Loucy (cell line): ENCODE data around the gene NMT1.

Experiments used
- H2AFZ ChIP-seq: fragments of 200-600 bp; sonication (generic); 2 replicates; pipeline ENCODE4 v1.6.0; 2016; ENCODE audit warnings: antibody characterized with exemption, mild to moderate bottlenecking, low read length, moderate library complexity
- H3F3A ChIP-seq: fragments of 200-600 bp; 2 replicates; pipeline ENCODE4 v1.6.0; 2016; ENCODE audit warnings: antibody characterized with exemption, low read depth, mild to moderate bottlenecking
- H3K27me3 ChIP-seq: fragments of 200-600 bp; sonication (generic); 2 replicates; pipeline ENCODE4 v1.6.1; 2014; ENCODE audit warnings: low read length, mild to moderate bottlenecking; ENCODE audit not compliant: insufficient read depth, poor library complexity, severe bottlenecking
- H3K36me3 ChIP-seq: fragments of 200-600 bp; sonication (generic); 2 replicates; pipeline ENCODE4 v1.6.1; 2016; ENCODE audit warnings: low read length; ENCODE audit not compliant: insufficient read depth
- H3K4me1 ChIP-seq: fragments of 200-600 bp; sonication (generic); 2 replicates; pipeline ENCODE4 v1.5.1; 2014; ENCODE audit warnings: low read length, mild to moderate bottlenecking; ENCODE audit not compliant: insufficient read depth, poor library complexity, severe bottlenecking
- H3K4me2 ChIP-seq: fragments of 200-600 bp; sonication (generic); 2 replicates; pipeline ENCODE4 v1.6.0; 2014; ENCODE audit warnings: antibody characterized with exemption, low read length, low read depth, mild to moderate bottlenecking; ENCODE audit not compliant: poor library complexity, severe bottlenecking
- H3K4me3 ChIP-seq: fragments of 200-600 bp; sonication (generic); 2 replicates; pipeline ENCODE4 v1.5.1; 2014; ENCODE audit warnings: low read length, mild to moderate bottlenecking, mixed read lengths; ENCODE audit not compliant: poor library complexity, severe bottlenecking
- H3K79me2 ChIP-seq: fragments of 200-600 bp; sonication (generic); 2 replicates; pipeline ENCODE4 v1.6.1; 2014; ENCODE audit warnings: low read length; ENCODE audit not compliant: insufficient read depth
- H3K9ac ChIP-seq: fragments of 200-600 bp; sonication (generic); 2 replicates; pipeline ENCODE4 v1.6.0; 2014; ENCODE audit warnings: mild to moderate bottlenecking, low read depth, low read length, moderate library complexity; ENCODE audit not compliant: poor library complexity, severe bottlenecking
- H3K9me2 ChIP-seq: fragments of 200-600 bp; sonication (generic); replicated peaks from 2 replicates; pipeline ENCODE4 v1.6.1; 2016; ENCODE audit warnings: low read depth, low read length, mixed read lengths
- H3K9me3 ChIP-seq: fragments of 200-600 bp; sonication (generic); 2 replicates; pipeline ENCODE4 v1.6.1; 2014; ENCODE audit warnings: mild to moderate bottlenecking, antibody characterized with exemption, low read length, low read depth; ENCODE audit not compliant: insufficient read depth
- H4K20me1 ChIP-seq: fragments of 200-600 bp; sonication (generic); 2 replicates; pipeline ENCODE4 v1.6.0; 2014; ENCODE audit warnings: antibody characterized with exemption, low read length, mild to moderate bottlenecking; ENCODE audit not compliant: insufficient read depth, poor library complexity, severe bottlenecking
- EZH2phosphoT487 ChIP-seq: fragments of 200-600 bp; IDR thresholded peaks from 2 replicates; pipeline ENCODE4 v1.6.1; 2018; ENCODE audit warnings: antibody characterized with exemption, mild to moderate bottlenecking, moderate library complexity, borderline replicate concordance
- TF ChIP-seq, protein P1 (sequence below): fragments of 200-600 bp; sonication (generic); conservative IDR thresholded peaks from 2 replicates; pipeline ENCODE4 v1.5.1; 2014; ENCODE audit warnings: mild to moderate bottlenecking, antibody characterized with exemption, low read length

NMT1 gene

DNA sequence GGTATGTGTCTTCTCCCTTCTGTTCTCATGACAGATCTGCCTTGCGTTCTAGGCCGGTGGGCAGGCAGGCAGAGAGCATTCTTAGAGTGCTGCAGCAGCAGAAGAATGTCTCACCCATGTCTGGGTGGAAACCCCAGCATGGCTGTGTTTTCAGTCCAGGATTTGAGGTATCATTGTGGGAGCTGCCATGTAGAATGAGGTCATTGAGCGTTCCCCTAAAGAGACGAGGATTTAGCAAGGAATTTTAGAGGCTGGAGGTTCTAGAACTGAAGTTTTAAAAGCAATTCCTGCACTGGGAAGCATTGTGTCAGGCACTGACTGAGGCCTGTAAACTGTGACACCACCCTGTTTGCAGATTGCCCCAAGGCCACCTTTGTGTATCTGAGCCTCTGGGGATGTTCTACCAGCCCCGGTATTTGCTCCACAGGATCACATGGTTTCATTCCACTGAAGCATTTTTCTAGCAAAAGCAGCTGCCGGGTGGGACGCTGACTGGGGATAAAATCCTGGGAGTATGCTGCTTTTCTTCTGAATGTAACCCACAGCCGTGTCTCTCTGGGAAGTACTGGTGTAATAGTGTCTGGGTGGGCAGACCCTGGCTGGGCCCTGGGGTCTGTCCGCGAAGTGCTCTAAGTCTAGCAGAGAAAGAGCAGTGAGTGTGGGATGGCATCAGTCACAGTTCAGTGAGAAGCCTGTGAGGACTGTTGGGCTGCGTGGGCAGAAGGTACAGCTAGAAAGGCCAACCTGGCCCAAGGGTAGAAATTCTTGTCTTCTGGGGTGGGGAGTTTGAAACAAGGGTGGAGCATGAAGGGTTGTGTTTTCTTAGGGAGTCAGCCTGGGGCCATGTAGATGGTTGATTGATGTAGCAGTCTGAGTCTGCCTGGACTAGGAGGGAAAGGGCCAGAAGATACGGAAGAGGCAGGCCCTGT, 41.0 kb downstream of the NMT1 start:
- H3F3A ChIP-seq: no peaks in the 10 kb centered on the region
- H3K27me3 ChIP-seq: no peaks in the 10 kb centered on the region
- H3K9me2 ChIP-seq: no peaks in the 10 kb centered on the region
- no peak overlapping the region for H2AFZ ChIP-seq
- TF ChIP-seq, protein P1, sequence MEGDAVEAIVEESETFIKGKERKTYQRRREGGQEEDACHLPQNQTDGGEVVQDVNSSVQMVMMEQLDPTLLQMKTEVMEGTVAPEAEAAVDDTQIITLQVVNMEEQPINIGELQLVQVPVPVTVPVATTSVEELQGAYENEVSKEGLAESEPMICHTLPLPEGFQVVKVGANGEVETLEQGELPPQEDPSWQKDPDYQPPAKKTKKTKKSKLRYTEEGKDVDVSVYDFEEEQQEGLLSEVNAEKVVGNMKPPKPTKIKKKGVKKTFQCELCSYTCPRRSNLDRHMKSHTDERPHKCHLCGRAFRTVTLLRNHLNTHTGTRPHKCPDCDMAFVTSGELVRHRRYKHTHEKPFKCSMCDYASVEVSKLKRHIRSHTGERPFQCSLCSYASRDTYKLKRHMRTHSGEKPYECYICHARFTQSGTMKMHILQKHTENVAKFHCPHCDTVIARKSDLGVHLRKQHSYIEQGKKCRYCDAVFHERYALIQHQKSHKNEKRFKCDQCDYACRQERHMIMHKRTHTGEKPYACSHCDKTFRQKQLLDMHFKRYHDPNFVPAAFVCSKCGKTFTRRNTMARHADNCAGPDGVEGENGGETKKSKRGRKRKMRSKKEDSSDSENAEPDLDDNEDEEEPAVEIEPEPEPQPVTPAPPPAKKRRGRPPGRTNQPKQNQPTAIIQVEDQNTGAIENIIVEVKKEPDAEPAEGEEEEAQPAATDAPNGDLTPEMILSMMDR: no peak
- no peak for TF ChIP-seq EZH2phosphoT487
- no peak overlapping the region for H3K9ac ChIP-seq
- peaks cover 84% of the 10 kb centered on the region; the same call in 1 of the 2 replicates for H3K36me3 ChIP-seq
- no peaks in the 10 kb centered on the region for H3K79me2 ChIP-seq
- no peak overlapping the region for H3K4me2 ChIP-seq
- no peaks in the 10 kb centered on the region for H3K4me1 ChIP-seq
- H3K9me3 ChIP-seq: no peaks in the 10 kb centered on the region
- no peak overlapping the region for H3K4me3 ChIP-seq
- no peaks in the 10 kb centered on the region for H4K20me1 ChIP-seq

DNA sequence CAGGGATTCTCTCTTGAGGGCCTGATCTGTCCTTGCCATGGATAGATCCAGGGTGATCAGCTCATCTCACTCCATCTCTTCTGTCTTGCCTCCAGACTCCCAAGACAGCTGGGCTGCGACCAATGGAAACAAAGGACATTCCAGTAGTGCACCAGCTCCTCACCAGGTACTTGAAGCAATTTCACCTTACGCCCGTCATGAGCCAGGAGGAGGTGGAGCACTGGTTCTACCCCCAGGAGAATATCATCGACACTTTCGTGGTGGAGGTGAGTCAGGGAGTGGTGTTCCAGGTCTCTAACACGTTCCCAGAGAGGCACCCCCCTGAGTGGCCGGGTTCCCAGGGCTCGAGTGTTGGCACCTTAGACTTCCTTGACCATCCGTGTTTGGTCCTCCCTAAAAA, 41.7 kb downstream of the NMT1 start:
- no peak overlapping the region for H3K4me2 ChIP-seq
- no peaks in the 10 kb centered on the region for H3K4me1 ChIP-seq
- no peak overlapping the region for H2AFZ ChIP-seq
- H3K9me2 ChIP-seq: no peaks in the 10 kb centered on the region
- no peaks in the 10 kb centered on the region for H4K20me1 ChIP-seq
- peaks cover 84% of the 10 kb centered on the region; the same call in 1 of the 2 replicates for H3K36me3 ChIP-seq
- H3K9ac ChIP-seq: no peak overlapping the region
- no peaks in the 10 kb centered on the region for H3F3A ChIP-seq
- no peaks in the 10 kb centered on the region for H3K79me2 ChIP-seq
- no peaks in the 10 kb centered on the region for H3K9me3 ChIP-seq
- no peaks in the 10 kb centered on the region for H3K27me3 ChIP-seq
- TF ChIP-seq, protein P1: no peak
- TF ChIP-seq EZH2phosphoT487: no peak
- H3K4me3 ChIP-seq: no peak overlapping the region

DNA sequence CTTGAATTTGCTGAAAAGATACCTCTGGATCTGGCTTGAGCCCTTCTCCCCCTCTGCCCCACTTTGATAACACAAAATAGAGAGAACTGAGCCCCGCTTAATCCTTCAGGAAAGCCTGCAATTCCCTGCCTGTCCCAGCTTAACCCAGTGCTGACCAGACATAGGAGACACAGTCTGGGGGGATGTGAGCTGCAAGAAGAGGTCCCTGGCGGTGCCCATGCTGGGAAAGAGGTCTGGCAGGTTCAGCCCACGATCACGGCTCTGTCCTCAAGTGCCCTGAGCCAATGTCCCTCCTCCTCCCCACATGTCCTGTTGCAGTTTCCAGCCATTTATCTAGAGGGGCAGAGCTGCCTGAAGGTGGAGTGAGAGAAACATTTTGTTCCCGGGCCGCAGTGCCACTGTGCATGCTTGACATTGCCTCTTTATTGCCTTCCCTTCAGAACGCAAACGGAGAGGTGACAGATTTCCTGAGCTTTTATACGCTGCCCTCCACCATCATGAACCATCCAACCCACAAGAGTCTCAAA, 42.2 kb downstream of the NMT1 start:
- TF ChIP-seq EZH2phosphoT487: no peak
- TF ChIP-seq, protein P1: no peak
- Histone ChIP-seq H3K9me2 (no peaks in the 10 kb centered on the region), H3K4me1 (no peaks in the 10 kb centered on the region), H4K20me1 (no peaks in the 10 kb centered on the region), H3K27me3 (no peaks in the 10 kb centered on the region), H3K4me3 (no peak overlapping the region), H3K79me2 (no peaks in the 10 kb centered on the region), H3K36me3 (peaks cover 82% of the 10 kb centered on the region; the same call in 1 of the 2 replicates), H3K4me2 (no peak overlapping the region), H2AFZ (no peak overlapping the region), H3K9me3 (no peaks in the 10 kb centered on the region), H3F3A (no peaks in the 10 kb centered on the region), H3K9ac (no peak overlapping the region)
